Body of pancreas (tissue), 4 donors: ENCODE measurements around the gene ST6GALNAC3. TPM values are rescaled to one million over a fixed set of nuclear protein-coding genes. Genes with fewer than 3 reads are reported as not detected.
"Not testable (repeated sequence)": the region's sequence is repeated elsewhere in the genome, so short reads cannot be mapped to it uniquely, and the experiment has no call there.

Experiments used
- ATAC-seq: fragments of 150-250 bp; one replicate; pipeline ENCODE4 v1.9.1; 2016
- DNase-seq, 4 donors: peaks; one replicate each; pipeline ENCODE4 v3.0.0-alpha.2; 2019
- H3K27ac ChIP-seq, 4 donors: fragments of 200-600 bp; sonication (generic); 1 replicate in 3 of 4; 2 replicates in 1 of 4; pipeline versions ENCODE4 v1.5.1 to v1.6.1; 2016 to 2019; ENCODE audit warnings: mild to moderate bottlenecking in 1 of 4, mixed read lengths in 1 of 4, moderate library complexity in 1 of 4
- H3K27me3 ChIP-seq, 2 donors: fragments of 200-600 bp; sonication (generic); one replicate each; pipeline ENCODE4 v1.6.0; 2016; ENCODE audit warnings: mild to moderate bottlenecking in 1 of 2
- H3K36me3 ChIP-seq, 2 donors: fragments of 200-600 bp; sonication (generic); replicated peaks in 1 of 2; 2 replicates each; pipeline ENCODE4 v1.5.1; 2016; ENCODE audit warnings: low read depth in 2 of 2; ENCODE audit not compliant: insufficient read depth in 1 of 2
- H3K4me1 ChIP-seq: fragments of 200-600 bp; sonication (generic); one replicate; pipeline ENCODE4 v1.6.0; 2016
- H3K4me3 ChIP-seq, 2 donors: fragments of 200-600 bp; sonication (generic); 1 replicate in 1 of 2; 2 replicates in 1 of 2; pipeline ENCODE4 v1.5.1; 2016 to 2019
- H3K9me3 ChIP-seq, 3 donors: fragments of 200-600 bp; sonication (generic); 1 replicate in 2 of 3; 2 replicates in 1 of 3; pipeline ENCODE4 v1.5.1; 2016
- POLR2A ChIP-seq, 3 donors: fragments of 450-650 bp; IDR thresholded peaks; one replicate each; pipeline ENCODE4 v1.6.1; 2016; ENCODE audit warnings: antibody characterized with exemption in 3 of 3, mild to moderate bottlenecking in 2 of 3
- WGBS, 2 donors: methylation state at CpG; one replicate each; pipeline ENCODE4 v1.1.5; 2017; 5-methylcytosine and 5-hydroxymethylcytosine counted together
- intact Hi-C: fragments of 100-400 bp; cut with DNase I; formaldehyde crosslinking; loops from one replicate; pipeline ENCODE4 v1.15.1; 2023
- total RNA-seq, 2 donors: library from RNA; depleted of rRNA; stranded (reverse); fragments of >200 nt; gene quantifications; one replicate each; pipeline ENCODE4 v1.1.0, GENCODE V29; 2016
- TF ChIP-seq, protein P1 (sequence below), 7 experiments: fragments of 450-650 bp in 4 of 7; fragments of 200-600 bp in 3 of 7; sonication (generic) in 3 of 7; IDR thresholded peaks; one replicate each; pipeline ENCODE4 v1.5.1; 2016 to 2019; ENCODE audit warnings: antibody characterized with exemption in 7 of 7

The ST6GALNAC3 gene
- total RNA-seq, 2 donors from 2014 or later, result 1.3 to 2.3 TPM

DNA sequence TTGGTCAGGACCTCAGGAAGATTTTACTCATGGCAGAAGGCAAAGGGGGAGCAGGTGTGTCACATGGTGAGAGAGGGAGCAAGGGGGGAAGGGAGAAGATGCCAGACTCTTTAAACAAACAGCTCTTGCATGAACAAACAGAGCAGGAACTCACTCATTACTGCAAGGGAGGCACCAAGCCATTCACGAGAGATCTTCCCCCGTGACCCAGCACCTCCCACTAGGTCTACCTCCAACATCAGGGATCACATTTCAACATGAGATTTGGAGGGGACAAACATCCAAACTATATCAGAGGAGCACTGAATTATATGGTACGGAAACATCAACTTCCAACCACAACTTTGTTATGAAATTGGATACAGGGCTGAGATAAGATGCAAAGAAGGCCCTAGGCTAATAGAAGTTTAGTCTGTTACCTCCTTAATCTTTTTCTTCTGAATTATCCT, 164.9 kb downstream of the ST6GALNAC3 start:
- Histone ChIP-seq H3K9me3 (no peaks in the 10 kb centered on the region), H3K27ac (no peak overlapping the region), H3K36me3 (no peaks in the 10 kb centered on the region), H3K4me3 (no peak overlapping the region), H3K27me3 (no peaks in the 10 kb centered on the region), H3K4me1 (no peaks in the 10 kb centered on the region)
- WGBS, 2 donors, result 40 to 52% methylated on average over 3 of the region's 3 CpGs
- ATAC-seq, result no peak
- intact Hi-C loops, result no loop called here
- DNase-seq, result no peak
- TF ChIP-seq, protein P1, sequence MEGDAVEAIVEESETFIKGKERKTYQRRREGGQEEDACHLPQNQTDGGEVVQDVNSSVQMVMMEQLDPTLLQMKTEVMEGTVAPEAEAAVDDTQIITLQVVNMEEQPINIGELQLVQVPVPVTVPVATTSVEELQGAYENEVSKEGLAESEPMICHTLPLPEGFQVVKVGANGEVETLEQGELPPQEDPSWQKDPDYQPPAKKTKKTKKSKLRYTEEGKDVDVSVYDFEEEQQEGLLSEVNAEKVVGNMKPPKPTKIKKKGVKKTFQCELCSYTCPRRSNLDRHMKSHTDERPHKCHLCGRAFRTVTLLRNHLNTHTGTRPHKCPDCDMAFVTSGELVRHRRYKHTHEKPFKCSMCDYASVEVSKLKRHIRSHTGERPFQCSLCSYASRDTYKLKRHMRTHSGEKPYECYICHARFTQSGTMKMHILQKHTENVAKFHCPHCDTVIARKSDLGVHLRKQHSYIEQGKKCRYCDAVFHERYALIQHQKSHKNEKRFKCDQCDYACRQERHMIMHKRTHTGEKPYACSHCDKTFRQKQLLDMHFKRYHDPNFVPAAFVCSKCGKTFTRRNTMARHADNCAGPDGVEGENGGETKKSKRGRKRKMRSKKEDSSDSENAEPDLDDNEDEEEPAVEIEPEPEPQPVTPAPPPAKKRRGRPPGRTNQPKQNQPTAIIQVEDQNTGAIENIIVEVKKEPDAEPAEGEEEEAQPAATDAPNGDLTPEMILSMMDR (IDR thresholded peaks at IDR 0.05), result no peak
- no peak for TF ChIP-seq POLR2A (IDR thresholded peaks at IDR 0.05)

DNA sequence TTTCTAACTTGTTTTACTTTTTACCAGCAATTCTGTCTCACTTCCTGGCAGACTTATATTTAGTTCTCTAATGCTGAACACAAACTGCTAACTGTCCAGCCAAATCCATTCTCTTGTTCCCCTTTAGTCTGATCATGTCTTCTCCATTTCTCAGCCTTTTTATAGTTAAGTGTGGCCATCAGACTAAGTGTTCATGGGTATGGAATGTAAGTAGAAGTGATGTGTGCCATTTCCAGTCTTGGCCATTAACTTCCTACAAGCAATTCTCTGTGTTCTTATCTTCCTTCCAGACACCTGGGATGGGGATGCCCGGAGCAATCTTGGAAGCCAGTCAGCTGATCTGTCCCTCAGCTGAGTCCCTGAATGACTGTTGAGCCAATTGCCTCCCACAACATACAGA, 165.8 kb downstream of the ST6GALNAC3 start:
- WGBS, 2 donors, result 32 to 43% methylated on average over 1 of the region's 1 CpG
- no peak for ATAC-seq

DNA sequence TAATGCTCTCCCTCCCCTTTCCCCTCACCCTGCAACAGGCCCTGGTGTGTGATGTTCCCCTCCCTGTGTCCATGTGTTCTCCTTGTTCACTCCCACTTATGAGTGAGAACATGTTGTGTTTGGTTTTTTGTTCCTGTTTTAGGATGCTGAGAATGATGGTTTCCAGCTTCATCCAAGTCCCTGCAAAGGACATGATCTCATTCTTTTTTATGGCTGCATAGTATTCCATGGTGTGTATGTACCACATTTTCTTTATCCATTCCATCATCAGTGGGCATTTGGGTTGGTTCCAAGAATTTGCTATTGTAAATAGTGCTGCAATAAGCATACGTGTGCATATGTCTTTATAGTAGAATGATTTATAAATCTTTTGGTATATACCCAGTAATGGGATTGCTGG, 168.0 kb downstream of the ST6GALNAC3 start:
- ATAC-seq, H3K4me3 ChIP-seq, DNase-seq, H3K36me3 ChIP-seq, H3K9me3 ChIP-seq, H3K27ac ChIP-seq, H3K27me3 ChIP-seq, H3K4me1 ChIP-seq, intact Hi-C loops: not testable (repeated sequence)
- 59 to 77% methylated on average over 1 of the region's 1 CpG for WGBS, 2 donors

More for the DNA sequence above, 165.8 kb downstream of the ST6GALNAC3 start:
- TF ChIP-seq POLR2A (IDR thresholded peaks at IDR 0.05), result no peak
- TF ChIP-seq, protein P1 (IDR thresholded peaks at IDR 0.05), result no peak
- Histone ChIP-seq H3K4me1 (no peaks in the 10 kb centered on the region), H3K27me3 (no peaks in the 10 kb centered on the region), H3K36me3 (no peaks in the 10 kb centered on the region), H3K9me3 (no peaks in the 10 kb centered on the region), H3K27ac (no peak overlapping the region), H3K4me3 (no peak overlapping the region)
- no peak for DNase-seq
- intact Hi-C loops, result no loop called here

DNA sequence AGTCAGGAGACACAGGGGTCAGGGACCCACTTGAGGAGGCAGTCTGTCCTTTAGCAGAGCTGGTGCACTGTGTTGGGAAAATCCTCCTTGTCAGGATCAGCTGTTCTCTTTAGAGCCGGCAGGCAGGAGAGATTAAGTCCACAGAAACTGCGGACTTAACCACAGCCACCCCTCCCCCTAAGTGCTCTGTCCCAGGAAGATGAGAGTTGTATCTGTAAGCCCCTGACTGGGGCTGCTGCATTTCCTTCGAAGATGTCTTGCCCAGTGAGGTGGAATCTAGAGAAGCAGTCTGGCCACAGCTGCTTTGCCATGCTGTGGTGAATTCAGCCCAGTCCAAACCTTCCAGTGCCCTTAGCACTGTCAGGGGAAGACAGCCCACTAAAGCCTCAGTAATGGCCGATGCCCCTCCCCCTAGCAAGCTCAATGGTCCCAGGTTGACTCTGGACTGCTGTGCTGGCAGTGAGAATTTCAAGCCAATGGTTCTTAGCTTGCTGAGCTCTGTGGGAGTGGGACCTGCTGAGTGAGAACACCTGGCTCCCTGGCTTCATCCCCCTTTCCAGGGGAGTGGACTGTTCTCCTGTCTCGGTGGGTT, 172.8 kb downstream of the ST6GALNAC3 start:
- intact Hi-C loops, result no loop called here
- Histone ChIP-seq H3K4me3 (no peak overlapping the region), H3K27ac (no peak overlapping the region), H3K36me3 (no peaks in the 10 kb centered on the region), H3K9me3 (no peaks in the 10 kb centered on the region), H3K4me1 (no peaks in the 10 kb centered on the region), H3K27me3 (no peaks in the 10 kb centered on the region)
- ATAC-seq, result no peak
- TF ChIP-seq, protein P1 (IDR thresholded peaks at IDR 0.05), result no peak
- WGBS, 2 donors, result 37 to 54% methylated on average over 3 to 5 of the region's 5 CpGs
- no peak for DNase-seq

DNA sequence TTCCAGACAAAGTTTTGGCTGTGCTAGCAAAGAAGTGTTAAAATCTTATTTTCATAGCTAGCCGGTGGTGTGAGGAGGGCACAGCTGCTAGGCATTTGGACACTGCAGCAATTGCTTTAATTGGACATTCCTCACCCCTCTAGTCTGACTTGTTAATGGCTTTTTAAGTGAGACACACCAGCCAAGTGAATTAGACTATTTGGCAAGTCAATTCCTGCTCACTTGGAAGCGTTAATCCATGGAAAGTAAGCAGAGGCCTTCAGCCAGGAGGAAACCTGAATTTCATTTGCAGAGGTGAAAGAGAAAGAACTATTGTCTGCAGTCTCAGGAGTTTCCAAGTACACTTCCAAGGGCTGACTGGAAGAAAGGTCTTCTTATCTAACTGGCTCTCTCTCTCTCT, 175.7 kb downstream of the ST6GALNAC3 start:
- H3K27ac ChIP-seq, result no peak overlapping the region
- TF ChIP-seq, protein P1 (IDR thresholded peaks at IDR 0.05), result no peak
- TF ChIP-seq POLR2A (IDR thresholded peaks at IDR 0.05), result no peak
- no peak overlapping the region for H3K4me3 ChIP-seq
- no peak for ATAC-seq
- H3K9me3 ChIP-seq, result no peaks in the 10 kb centered on the region
- H3K36me3 ChIP-seq, result no peaks in the 10 kb centered on the region
- H3K27me3 ChIP-seq, result no peaks in the 10 kb centered on the region
- no peaks in the 10 kb centered on the region for H3K4me1 ChIP-seq
- WGBS, 2 donors, result 20 to 25% methylated on average over 2 of the region's 2 CpGs
- no peak for DNase-seq
- intact Hi-C loops, result no loop called here
